ENCODE measurements around the gene NID2. TPM values are rescaled to one million over a fixed set of nuclear protein-coding genes. Genes with fewer than 3 reads are reported as not detected.

The NID2 gene
- total and polyA plus RNA-seq, 4 donors = 2.3 to 23.3 (median 10.1) TPM

- WGBS = 57% methylated on average over 4 of the region's 4 CpGs
- Histone ChIP-seq H3K4me3 (ENCODE audit: low read depth in 1 of 3, low read length in 3 of 3) (no peak overlapping the region), H3K9me3 (ENCODE audit: control insufficient read depth in 4 of 4, low read length in 3 of 4) (peaks cover 0 to 3% (median 0%) of the 10 kb centered on the region in 4 donors), H3K36me3 (ENCODE audit: control insufficient read depth in 4 of 4, insufficient read depth in 3 of 4, low read depth in 1 of 4, low read length in 3 of 4) (no peaks in the 10 kb centered on the region), H3K27ac (ENCODE audit: low read depth in 1 of 2, low read length in 2 of 2) (no peak overlapping the region), H3K9ac (ENCODE audit: low read depth in 1 of 2, low read length in 2 of 2) (no peak overlapping the region), H3K4me1 (ENCODE audit: control insufficient read depth in 4 of 4, insufficient read depth in 4 of 4, low read length in 3 of 4) (no peaks in the 10 kb centered on the region), H3K27me3 (ENCODE audit: control insufficient read depth in 4 of 4, insufficient read depth in 4 of 4, low read length in 3 of 4) (peaks cover 0 to 2% (median 0%) of the 10 kb centered on the region in 4 donors)
- no peak for DNase-seq (ENCODE audit: low spot score)
- TF ChIP-seq, protein P1, sequence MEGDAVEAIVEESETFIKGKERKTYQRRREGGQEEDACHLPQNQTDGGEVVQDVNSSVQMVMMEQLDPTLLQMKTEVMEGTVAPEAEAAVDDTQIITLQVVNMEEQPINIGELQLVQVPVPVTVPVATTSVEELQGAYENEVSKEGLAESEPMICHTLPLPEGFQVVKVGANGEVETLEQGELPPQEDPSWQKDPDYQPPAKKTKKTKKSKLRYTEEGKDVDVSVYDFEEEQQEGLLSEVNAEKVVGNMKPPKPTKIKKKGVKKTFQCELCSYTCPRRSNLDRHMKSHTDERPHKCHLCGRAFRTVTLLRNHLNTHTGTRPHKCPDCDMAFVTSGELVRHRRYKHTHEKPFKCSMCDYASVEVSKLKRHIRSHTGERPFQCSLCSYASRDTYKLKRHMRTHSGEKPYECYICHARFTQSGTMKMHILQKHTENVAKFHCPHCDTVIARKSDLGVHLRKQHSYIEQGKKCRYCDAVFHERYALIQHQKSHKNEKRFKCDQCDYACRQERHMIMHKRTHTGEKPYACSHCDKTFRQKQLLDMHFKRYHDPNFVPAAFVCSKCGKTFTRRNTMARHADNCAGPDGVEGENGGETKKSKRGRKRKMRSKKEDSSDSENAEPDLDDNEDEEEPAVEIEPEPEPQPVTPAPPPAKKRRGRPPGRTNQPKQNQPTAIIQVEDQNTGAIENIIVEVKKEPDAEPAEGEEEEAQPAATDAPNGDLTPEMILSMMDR (IDR thresholded peaks at IDR 0.05; ENCODE audit: low read depth, low read length, missing input control) = no peak
- TF ChIP-seq JUND (IDR thresholded peaks at IDR 0.05) (no peak), TAF1 (conservative IDR thresholded peaks at IDR 0.05) (no peak), HNF4G (IDR thresholded peaks at IDR 0.05) (no peak), YY1 (IDR thresholded peaks at IDR 0.05) (no peak), SP1 (IDR thresholded peaks at IDR 0.05) (no peak), GABPA (IDR thresholded peaks at IDR 0.05 in 1 of 2, conservative IDR thresholded peaks at IDR 0.05 in 1 of 2) (no peak), NR2F2 (IDR thresholded peaks at IDR 0.05) (no peak), ZBTB33 (IDR thresholded peaks at IDR 0.05) (no peak), EGR1 (IDR thresholded peaks at IDR 0.05; ENCODE audit: low read depth in 2 of 2) (no peak), RAD21 (IDR thresholded peaks at IDR 0.05) (no peak), FOXA1 (IDR thresholded peaks at IDR 0.05) (no peak), HNF4A (conservative IDR thresholded peaks at IDR 0.05) (no peak), REST (IDR thresholded peaks at IDR 0.05) (no peak), RXRA (IDR thresholded peaks at IDR 0.05) (no peak), ATF3 (IDR thresholded peaks at IDR 0.05) (no peak), FOXA2 (IDR thresholded peaks at IDR 0.05) (no peak)
- TF ChIP-seq, protein P2, sequence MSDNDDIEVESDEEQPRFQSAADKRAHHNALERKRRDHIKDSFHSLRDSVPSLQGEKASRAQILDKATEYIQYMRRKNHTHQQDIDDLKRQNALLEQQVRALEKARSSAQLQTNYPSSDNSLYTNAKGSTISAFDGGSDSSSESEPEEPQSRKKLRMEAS (IDR thresholded peaks at IDR 0.05) = no peak
Observed at GRCh38 chr14:52094546-52095271, 25.9 kb upstream of the NID2 start.

Data from liver (tissue), 9 donors.